ENCODE data around the gene NRAS. TPM values are rescaled to one million over a fixed set of nuclear protein-coding genes. Genes with fewer than 3 reads are reported as not detected.

NRAS gene
- total RNA-seq, result 10.7 TPM

- no peak for TF ChIP-seq CTCF (IDR thresholded peaks at IDR 0.05)
- Histone ChIP-seq H3K9me3 (no peaks in the 10 kb centered on the region), H3K4me1 (peaks cover 3 to 12% of the 10 kb centered on the region in 2 donors), H3K4me3 (peak within 1 kb of the TSS; percentile 86 to 99), H3K27me3 (no peaks in the 10 kb centered on the region), H3K36me3 (peaks cover 45 to 52% of the 10 kb centered on the region in 2 donors), H3K27ac (peak within 1 kb of the TSS; percentile 87 to 95)
- peak; percentile 71 to 97 for DNase-seq (ENCODE audit: low spot score in 2 of 2)
- intact Hi-C loops (cut with DNase I), result loop anchor here (1.0 to 10.0 kb wide), 5 partner anchors 40 to 372 kb away; partner anchors contain the start of genes BCAS2, CSDE1, DENND2C and TRIM33
Measured at GRCh38 chr1:114716304-114717170, at the start of gene NRAS. Gene NRAS, minus strand, starts transcription at chr1:114716771. Its CDS starts 611 bp downstream, at chr1:114716160.

GRCh38 chr1:114764689-114765088 lies 48.1 kb upstream of the NRAS start:
- no peak for DNase-seq (ENCODE audit: low spot score in 2 of 2)
- H3K4me1 ChIP-seq, result no peaks in the 10 kb centered on the region
- intact Hi-C loops (cut with DNase I), result no loop called here
- H3K9me3 ChIP-seq, result no peaks in the 10 kb centered on the region
- H3K36me3 ChIP-seq, result peaks cover 0 to 5% of the 10 kb centered on the region in 2 donors
- H3K27ac ChIP-seq, result no peak overlapping the region
- H3K4me3 ChIP-seq, result no peak overlapping the region
- no peak for TF ChIP-seq CTCF (IDR thresholded peaks at IDR 0.05)
- no peaks in the 10 kb centered on the region for H3K27me3 ChIP-seq

- Histone ChIP-seq H3K4me3 (peak overlapping the region; percentile 81 to 89), H3K27me3 (no peaks in the 10 kb centered on the region), H3K9me3 (no peaks in the 10 kb centered on the region), H3K4me1 (peaks cover 0 to 23% of the 10 kb centered on the region in 2 donors), H3K36me3 (no peaks in the 10 kb centered on the region), H3K27ac (peak overlapping the region; percentile 99)
- no peak for TF ChIP-seq CTCF (IDR thresholded peaks at IDR 0.05)
- intact Hi-C loops (cut with DNase I), result loop anchor here (1.0 to 10.0 kb wide), 5 partner anchors 22 to 774 kb away; partner anchors contain the start of gene SIKE1
- no peak for DNase-seq (ENCODE audit: low spot score in 2 of 2)
Measured at GRCh38 chr1:114758256-114758832, 41.8 kb upstream of the NRAS start.

- Histone ChIP-seq H3K4me3 (peak within 1 kb of the TSS; percentile 81 to 89), H3K4me1 (peaks cover 0 to 29% of the 10 kb centered on the region in 2 donors), H3K27ac (peak within 1 kb of the TSS; percentile 99), H3K36me3 (no peaks in the 10 kb centered on the region), H3K9me3 (no peaks in the 10 kb centered on the region), H3K27me3 (no peaks in the 10 kb centered on the region)
- peak in 2 of 3 experiments; percentile 20 to 27 for TF ChIP-seq CTCF (IDR thresholded peaks at IDR 0.05)
- intact Hi-C loops (cut with DNase I), result loop anchor here (1.0 to 10.0 kb wide), 8 partner anchors 23 to 773 kb away; partner anchors contain the start of genes BCAS2, DENND2C, NRAS and SIKE1
- peak; percentile 90 to 98 for DNase-seq (ENCODE audit: low spot score in 2 of 2)
Measured at GRCh38 chr1:114757455-114758255, 41.1 kb upstream of the NRAS start, which contains the start of gene CSDE1. Gene CSDE1, minus strand, starts transcription at chr1:114757984. Its CDS starts 18,094 bp downstream, at chr1:114739890.

- peak overlapping the region; percentile 81 to 89 for H3K4me3 ChIP-seq
- intact Hi-C loops (cut with DNase I), result loop anchor here (1.0 to 10.0 kb wide), 6 partner anchors 40 to 772 kb away; partner anchors contain the start of genes BCAS2, DENND2C and NRAS
- peaks cover 0 to 34% of the 10 kb centered on the region in 2 donors for H3K4me1 ChIP-seq
- no peaks in the 10 kb centered on the region for H3K27me3 ChIP-seq
- no peak for TF ChIP-seq CTCF (IDR thresholded peaks at IDR 0.05)
- H3K36me3 ChIP-seq, result no peaks in the 10 kb centered on the region
- no peaks in the 10 kb centered on the region for H3K9me3 ChIP-seq
- peak in 1 of 2 donors; percentile 75 for DNase-seq (ENCODE audit: low spot score in 2 of 2)
- peak overlapping the region; percentile 99 for H3K27ac ChIP-seq
Measured at GRCh38 chr1:114756949-114757454, 40.4 kb upstream of the NRAS start.

Measured in ascending aorta (tissue), 2 donors.